ENCODE measurements around the gene ETS1.

DNA sequence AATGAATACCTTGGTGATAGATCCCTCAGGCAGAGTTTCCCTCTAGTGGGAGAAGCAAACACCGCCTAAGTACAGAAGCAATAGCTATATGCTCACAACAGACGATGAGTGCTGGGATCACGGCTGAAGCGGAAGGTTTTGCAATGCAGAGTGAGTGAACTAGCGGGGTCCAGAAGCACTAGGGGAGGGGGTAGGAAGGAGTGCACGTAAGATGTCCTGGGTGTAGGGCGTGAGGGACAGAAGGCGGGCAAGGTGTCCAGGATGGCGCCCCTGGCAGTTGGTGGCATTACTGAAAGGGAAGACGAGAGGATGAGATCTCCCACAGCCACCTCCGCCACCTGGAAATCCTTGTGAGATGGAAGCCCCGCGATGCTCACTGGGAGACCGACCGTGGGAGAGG, 81.0 kb downstream of the ETS1 start:
- no peak for TF ChIP-seq POLR2AphosphoS5 (IDR thresholded peaks at IDR 0.05)
- no peak for TF ChIP-seq POLR2A (IDR thresholded peaks at IDR 0.05)
- TF ChIP-seq, protein P1, sequence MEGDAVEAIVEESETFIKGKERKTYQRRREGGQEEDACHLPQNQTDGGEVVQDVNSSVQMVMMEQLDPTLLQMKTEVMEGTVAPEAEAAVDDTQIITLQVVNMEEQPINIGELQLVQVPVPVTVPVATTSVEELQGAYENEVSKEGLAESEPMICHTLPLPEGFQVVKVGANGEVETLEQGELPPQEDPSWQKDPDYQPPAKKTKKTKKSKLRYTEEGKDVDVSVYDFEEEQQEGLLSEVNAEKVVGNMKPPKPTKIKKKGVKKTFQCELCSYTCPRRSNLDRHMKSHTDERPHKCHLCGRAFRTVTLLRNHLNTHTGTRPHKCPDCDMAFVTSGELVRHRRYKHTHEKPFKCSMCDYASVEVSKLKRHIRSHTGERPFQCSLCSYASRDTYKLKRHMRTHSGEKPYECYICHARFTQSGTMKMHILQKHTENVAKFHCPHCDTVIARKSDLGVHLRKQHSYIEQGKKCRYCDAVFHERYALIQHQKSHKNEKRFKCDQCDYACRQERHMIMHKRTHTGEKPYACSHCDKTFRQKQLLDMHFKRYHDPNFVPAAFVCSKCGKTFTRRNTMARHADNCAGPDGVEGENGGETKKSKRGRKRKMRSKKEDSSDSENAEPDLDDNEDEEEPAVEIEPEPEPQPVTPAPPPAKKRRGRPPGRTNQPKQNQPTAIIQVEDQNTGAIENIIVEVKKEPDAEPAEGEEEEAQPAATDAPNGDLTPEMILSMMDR (IDR thresholded peaks at IDR 0.05) = no peak
- no peak for TF ChIP-seq EP300 (IDR thresholded peaks at IDR 0.05; ENCODE audit: low read depth)

Data from transverse colon (tissue), 4 donors.